Activated CD4-positive, alpha-beta T cell treated with anti-CD3 and anti-CD28 coated beads, Interleukin-2, amount 10 ng/mL, durations not matched to agents 7 days and 5 days (primary cell): ENCODE data around the gene CTDSP2. TPM values are rescaled to one million over a fixed set of nuclear protein-coding genes. Genes with fewer than 3 reads are reported as not detected.

Source experiments
- CTCF ChIA-PET: fragments of 350-600 bp; sonication (Branson Sonifier 250); formaldehyde crosslinking; loops from one replicate; lab custom pipeline; 2021; ENCODE audit warnings: antibody characterized with exemption; lab: Charles Lee
- POLR2A ChIA-PET: fragments of 350-600 bp; sonication (Branson Sonifier 250); formaldehyde crosslinking; loops from one replicate; lab custom pipeline; 2021; ENCODE audit warnings: antibody characterized with exemption; lab: Charles Lee
- DNase-seq: peaks from one replicate; pipeline ENCODE4 v3.0.0-alpha.2; 2020
- H3K27ac Mint-ChIP-seq: one replicate; pipeline ENCODE4 v1.8.0; 2021; ENCODE audit warnings: mild to moderate bottlenecking, moderate library complexity, mixed read lengths
- H3K27me3 Mint-ChIP-seq: one replicate; pipeline ENCODE4 v1.8.0; 2021; ENCODE audit warnings: mixed read lengths
- H3K36me3 Mint-ChIP-seq: one replicate; pipeline ENCODE4 v1.8.0; 2021; ENCODE audit warnings: low read depth, mixed read lengths
- H3K4me1 Mint-ChIP-seq: one replicate; pipeline ENCODE4 v1.8.0; 2021; ENCODE audit warnings: mixed read lengths
- H3K4me3 Mint-ChIP-seq: one replicate; pipeline ENCODE4 v1.8.0; 2021; ENCODE audit warnings: mild to moderate bottlenecking, moderate library complexity, mixed read lengths
- H3K9me3 Mint-ChIP-seq: one replicate; pipeline ENCODE4 v1.8.0; 2021; ENCODE audit warnings: mixed read lengths
- total RNA-seq, 2 experiments: library from RNA; stranded (reverse); gene quantifications; one replicate each; pipeline ENCODE4 v1.2.3, GENCODE V29; 2021

The CTDSP2 gene
- total RNA-seq, 2 experiments from 2014 or later, result 144 to 156 TPM

- Mint-ChIP-seq H3K9me3 (no peaks in the 10 kb centered on the region), H3K27ac (no peak overlapping the region), H3K4me1 (no peaks in the 10 kb centered on the region), H3K27me3 (no peaks in the 10 kb centered on the region), H3K36me3 (peaks cover 17% of the 10 kb centered on the region), H3K4me3 (no peak overlapping the region)
- DNase-seq, result no peak
- CTCF ChIA-PET, result interaction anchor here (1.0 to 3.1 kb wide), 4 partner anchors 8 to 104 kb away, joined by 3 to 27 read pairs (median 4); no protein-coding TSS in a partner anchor
- POLR2A ChIA-PET, result no interaction called here
Measured at GRCh38 chr12:57800965-57801364, 45.6 kb downstream of the CTDSP2 start.

GRCh38 chr12:57797933-57798332 is 48.6 kb downstream of the CTDSP2 start:
- H3K4me3 Mint-ChIP-seq, result no peak overlapping the region
- no peak overlapping the region for H3K27ac Mint-ChIP-seq
- ChIA-PET CTCF (interaction anchor here (1.8 to 2.7 kb wide), 3 partner anchors 11 to 16 kb away, joined by 5 to 9 read pairs (median 7); partner anchors contain the start of gene TSFM), POLR2A (no interaction called here)
- no peaks in the 10 kb centered on the region for H3K9me3 Mint-ChIP-seq
- H3K4me1 Mint-ChIP-seq, result peaks cover 1% of the 10 kb centered on the region
- DNase-seq, result no peak
- no peaks in the 10 kb centered on the region for H3K27me3 Mint-ChIP-seq
- H3K36me3 Mint-ChIP-seq, result peaks cover 35% of the 10 kb centered on the region

- DNase-seq, result no peak
Measured at GRCh38 chr12:57796996-57797395, 49.5 kb downstream of the CTDSP2 start.

GRCh38 chr12:57795354-57795753 is 51.2 kb downstream of the CTDSP2 start:
- Mint-ChIP-seq H3K27ac (no peak overlapping the region), H3K36me3 (peaks cover 43% of the 10 kb centered on the region), H3K4me3 (no peak overlapping the region), H3K9me3 (no peaks in the 10 kb centered on the region), H3K27me3 (no peaks in the 10 kb centered on the region), H3K4me1 (peaks cover 4% of the 10 kb centered on the region)
- no peak for DNase-seq
- ChIA-PET CTCF (interaction anchor here (2.7 kb wide), 1 partner anchor 8 kb away, joined by 7 read pairs; no protein-coding TSS in a partner anchor), POLR2A (no interaction called here)

More at GRCh38 chr12:57796996-57797395, 49.5 kb downstream of the CTDSP2 start:
- ChIA-PET CTCF (interaction anchor here (1.6 to 2.7 kb wide), 3 partner anchors 10 to 16 kb away, joined by 3 to 9 read pairs (median 7); partner anchors contain the start of gene TSFM), POLR2A (no interaction called here)
- H3K36me3 Mint-ChIP-seq, result peaks cover 41% of the 10 kb centered on the region
- no peak overlapping the region for H3K4me3 Mint-ChIP-seq
- H3K9me3 Mint-ChIP-seq, result no peaks in the 10 kb centered on the region
- peaks cover 3% of the 10 kb centered on the region for H3K4me1 Mint-ChIP-seq
- H3K27ac Mint-ChIP-seq, result no peak overlapping the region
- no peaks in the 10 kb centered on the region for H3K27me3 Mint-ChIP-seq

GRCh38 chr12:57793920-57794319 is 52.6 kb downstream of the CTDSP2 start:
- DNase-seq, result no peak
- Mint-ChIP-seq H3K9me3 (no peaks in the 10 kb centered on the region), H3K27me3 (no peaks in the 10 kb centered on the region), H3K4me1 (peaks cover 4% of the 10 kb centered on the region), H3K4me3 (no peak overlapping the region), H3K27ac (no peak overlapping the region), H3K36me3 (peaks cover 46% of the 10 kb centered on the region)
- ChIA-PET CTCF (interaction anchor here (0.7 to 3.1 kb wide), 5 partner anchors 8 to 180 kb away, joined by 3 to 14 read pairs (median 3); partner anchors contain the start of gene TSFM), POLR2A (no interaction called here)

GRCh38 chr12:57783861-57784260 is 62.7 kb downstream of the CTDSP2 start:
- peaks cover 19% of the 10 kb centered on the region for H3K36me3 Mint-ChIP-seq
- peak overlapping the region; percentile 64 for H3K4me3 Mint-ChIP-seq
- H3K4me1 Mint-ChIP-seq, result peaks cover 42% of the 10 kb centered on the region
- H3K9me3 Mint-ChIP-seq, result peaks cover 3% of the 10 kb centered on the region
- ChIA-PET POLR2A (no interaction called here), CTCF (interaction anchor here (0.6 to 2.3 kb wide), 6 partner anchors 9 to 1145 kb away, joined by 4 to 14 read pairs (median 6); partner anchors contain the start of gene AVIL)
- peak overlapping the region; percentile 58 for H3K27ac Mint-ChIP-seq
- H3K27me3 Mint-ChIP-seq, result no peaks in the 10 kb centered on the region
- DNase-seq, result no peak

GRCh38 chr12:57783466-57783801 is 63.1 kb downstream of the CTDSP2 start:
- Mint-ChIP-seq H3K4me1 (peaks cover 42% of the 10 kb centered on the region), H3K27me3 (no peaks in the 10 kb centered on the region), H3K4me3 (peak overlapping the region; percentile 99), H3K9me3 (peaks cover 3% of the 10 kb centered on the region), H3K36me3 (peaks cover 17% of the 10 kb centered on the region), H3K27ac (peak overlapping the region; percentile 96)
- POLR2A ChIA-PET, result no interaction called here
- no peak for DNase-seq
- CTCF ChIA-PET, result interaction anchor here (0.6 to 2.5 kb wide), 19 partner anchors 9 to 1145 kb away, joined by 3 to 14 read pairs (median 4); partner anchors contain the start of genes AVIL, EEF1AKMT3 and METTL1

GRCh38 chr12:57782608-57783465 is 63.7 kb downstream of the CTDSP2 start, which contains the start of gene TSFM:
TSS of gene TSFM (plus strand) at chr12:57782787. CDS start at chr12:57782802, 15 bp downstream.
- POLR2A ChIA-PET, result no interaction called here
- H3K9me3 Mint-ChIP-seq, result peaks cover 3% of the 10 kb centered on the region
- CTCF ChIA-PET, result interaction anchor here (0.6 to 2.5 kb wide), 23 partner anchors 8 to 1144 kb away, joined by 3 to 14 read pairs (median 4); partner anchors contain the start of genes AVIL, CDK4, EEF1AKMT3 and METTL1
- H3K27ac Mint-ChIP-seq, result peak within 1 kb of the TSS; percentile 96
- H3K36me3 Mint-ChIP-seq, result peaks cover 16% of the 10 kb centered on the region
- H3K27me3 Mint-ChIP-seq, result no peaks in the 10 kb centered on the region
- DNase-seq, result peak; percentile 98
- H3K4me3 Mint-ChIP-seq, result peak within 1 kb of the TSS; percentile 99
- peaks cover 42% of the 10 kb centered on the region for H3K4me1 Mint-ChIP-seq

GRCh38 chr12:57782243-57782607 is 64.3 kb downstream of the CTDSP2 start:
- Mint-ChIP-seq H3K27ac (peak overlapping the region; percentile 96), H3K9me3 (peaks cover 3% of the 10 kb centered on the region), H3K4me3 (peak overlapping the region; percentile 99), H3K36me3 (peaks cover 11% of the 10 kb centered on the region), H3K27me3 (no peaks in the 10 kb centered on the region), H3K4me1 (peaks cover 42% of the 10 kb centered on the region)
- DNase-seq, result no peak
- POLR2A ChIA-PET, result no interaction called here
- CTCF ChIA-PET, result interaction anchor here (1.0 to 2.5 kb wide), 13 partner anchors 8 to 171 kb away, joined by 3 to 14 read pairs (median 6); partner anchors contain the start of genes AVIL, CYP27B1, EEF1AKMT3 and METTL1

GRCh38 chr12:57781801-57782200 is 64.7 kb downstream of the CTDSP2 start:
- peaks cover 42% of the 10 kb centered on the region for H3K4me1 Mint-ChIP-seq

GRCh38 chr12:57781244-57781643 is 65.3 kb downstream of the CTDSP2 start:
- H3K9me3 Mint-ChIP-seq, result peaks cover 3% of the 10 kb centered on the region
- H3K36me3 Mint-ChIP-seq, result peaks cover 5% of the 10 kb centered on the region
- peaks cover 42% of the 10 kb centered on the region for H3K4me1 Mint-ChIP-seq
- H3K4me3 Mint-ChIP-seq, result no peak overlapping the region
- no peaks in the 10 kb centered on the region for H3K27me3 Mint-ChIP-seq
- no peak for DNase-seq
- H3K27ac Mint-ChIP-seq, result peak overlapping the region; percentile 96
- ChIA-PET CTCF (interaction anchor here (0.9 to 2.5 kb wide), 6 partner anchors 9 to 124 kb away, joined by 3 to 9 read pairs (median 6); partner anchors contain the start of genes CYP27B1, EEF1AKMT3 and METTL1), POLR2A (no interaction called here)

More at GRCh38 chr12:57781801-57782200, 64.7 kb downstream of the CTDSP2 start:
- CTCF ChIA-PET, result interaction anchor here (0.9 to 2.5 kb wide), 6 partner anchors 10 to 124 kb away, joined by 3 to 9 read pairs (median 6); partner anchors contain the start of genes CYP27B1, EEF1AKMT3 and METTL1
- Mint-ChIP-seq H3K4me3 (no peak overlapping the region), H3K27me3 (no peaks in the 10 kb centered on the region), H3K36me3 (peaks cover 9% of the 10 kb centered on the region), H3K27ac (peak overlapping the region; percentile 96), H3K9me3 (peaks cover 3% of the 10 kb centered on the region)
- POLR2A ChIA-PET, result no interaction called here
- DNase-seq, result no peak

GRCh38 chr12:57780284-57780897 is 66.1 kb downstream of the CTDSP2 start:
- H3K36me3 Mint-ChIP-seq, result peaks cover 5% of the 10 kb centered on the region
- H3K27ac Mint-ChIP-seq, result peak overlapping the region; percentile 96
- no peak overlapping the region for H3K4me3 Mint-ChIP-seq
- peaks cover 42% of the 10 kb centered on the region for H3K4me1 Mint-ChIP-seq
- H3K27me3 Mint-ChIP-seq, result no peaks in the 10 kb centered on the region
- ChIA-PET CTCF (interaction anchor here (1.2 to 1.6 kb wide), 4 partner anchors 8 to 125 kb away, joined by 3 to 8 read pairs (median 3); partner anchors contain the start of genes EEF1AKMT3 and METTL1), POLR2A (no interaction called here)
- peaks cover 3% of the 10 kb centered on the region for H3K9me3 Mint-ChIP-seq
- no peak for DNase-seq
